Epithelial cell of esophagus (primary cell): ENCODE results near the gene EPHB4.

ENCODE experiments used
- DNase-seq: peaks from one replicate; pipeline ENCODE4 v3.0.0; 2010; ENCODE audit warnings: low read depth
- H3K4me3 ChIP-seq: 2 replicates; pipeline ENCODE4 v1.5.1; 2011; ENCODE audit warnings: mild to moderate bottlenecking, low read length, control low read depth
- TF ChIP-seq, protein P1 (sequence below): IDR thresholded peaks from 2 replicates; pipeline ENCODE4 v1.5.1; 2011; ENCODE audit warnings: low read depth, mild to moderate bottlenecking, low read length, control low read depth, inconsistent platforms; ENCODE audit not compliant: insufficient read depth; ENCODE audit errors: missing control alignments

EPHB4 gene

GRCh38 chr7:100827330-100828226, at the start of gene EPHB4:
Gene EPHB4 (minus strand): TSS chr7:100827523. CDS start chr7:100827030, 493 bp downstream.
- TF ChIP-seq, protein P1, sequence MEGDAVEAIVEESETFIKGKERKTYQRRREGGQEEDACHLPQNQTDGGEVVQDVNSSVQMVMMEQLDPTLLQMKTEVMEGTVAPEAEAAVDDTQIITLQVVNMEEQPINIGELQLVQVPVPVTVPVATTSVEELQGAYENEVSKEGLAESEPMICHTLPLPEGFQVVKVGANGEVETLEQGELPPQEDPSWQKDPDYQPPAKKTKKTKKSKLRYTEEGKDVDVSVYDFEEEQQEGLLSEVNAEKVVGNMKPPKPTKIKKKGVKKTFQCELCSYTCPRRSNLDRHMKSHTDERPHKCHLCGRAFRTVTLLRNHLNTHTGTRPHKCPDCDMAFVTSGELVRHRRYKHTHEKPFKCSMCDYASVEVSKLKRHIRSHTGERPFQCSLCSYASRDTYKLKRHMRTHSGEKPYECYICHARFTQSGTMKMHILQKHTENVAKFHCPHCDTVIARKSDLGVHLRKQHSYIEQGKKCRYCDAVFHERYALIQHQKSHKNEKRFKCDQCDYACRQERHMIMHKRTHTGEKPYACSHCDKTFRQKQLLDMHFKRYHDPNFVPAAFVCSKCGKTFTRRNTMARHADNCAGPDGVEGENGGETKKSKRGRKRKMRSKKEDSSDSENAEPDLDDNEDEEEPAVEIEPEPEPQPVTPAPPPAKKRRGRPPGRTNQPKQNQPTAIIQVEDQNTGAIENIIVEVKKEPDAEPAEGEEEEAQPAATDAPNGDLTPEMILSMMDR, result peak; percentile 6
- H3K4me3 ChIP-seq, result peak within 1 kb of the TSS; percentile 59
- DNase-seq, result peak; percentile 83

- TF ChIP-seq, protein P1, result no peak
- DNase-seq, result peak; percentile 28
- H3K4me3 ChIP-seq, result peak overlapping the region; percentile 89
Observed at GRCh38 chr7:100875356-100875751, 48.0 kb upstream of the EPHB4 start.

DNA sequence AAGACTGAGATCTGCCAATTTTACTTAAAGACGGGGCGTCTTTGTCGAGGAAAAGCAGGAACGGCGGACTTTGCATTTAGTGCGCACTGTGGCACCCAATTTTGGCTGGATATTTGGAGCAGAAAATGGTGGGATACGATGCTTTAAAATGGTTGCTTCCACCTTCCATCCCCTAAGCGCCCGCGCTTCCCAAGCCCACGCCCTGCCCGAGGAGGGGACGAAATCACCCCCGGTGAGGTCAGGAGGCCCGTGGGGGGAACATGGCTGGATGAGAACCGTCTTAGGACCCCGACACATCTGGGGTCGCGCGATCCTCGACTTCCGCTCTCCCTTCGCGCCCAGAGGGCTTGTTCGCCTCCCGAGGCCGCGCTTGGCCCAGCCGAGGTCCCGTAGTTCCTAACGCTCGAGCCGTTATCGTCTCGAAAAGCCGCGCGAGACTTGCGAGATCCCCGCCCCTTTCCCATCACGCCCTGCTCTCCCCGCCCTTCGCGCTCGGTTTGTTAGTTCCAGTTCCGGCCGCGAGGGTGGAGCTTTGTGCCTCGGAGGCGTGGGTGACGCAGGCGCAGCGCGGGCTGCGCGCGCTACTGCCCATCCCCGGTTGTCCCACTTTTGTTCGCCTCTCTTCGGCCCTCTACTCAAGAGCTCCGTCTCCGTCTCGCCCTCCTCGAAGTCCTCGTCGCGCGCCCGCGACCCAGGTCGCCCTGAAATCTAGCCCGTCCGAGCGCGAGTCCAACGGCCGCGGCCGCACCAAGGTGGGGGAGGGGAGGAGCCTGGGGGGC, 47.4 kb upstream of the EPHB4 start, which contains the start of gene SRRT:
Gene SRRT (plus strand): TSS at position 527 of the 779 bp plus-strand sequence. CDS start 488 bp downstream, outside the sequence.
- peak; percentile 98 for DNase-seq
- TF ChIP-seq, protein P1, result peak; percentile 44
- peak within 1 kb of the TSS; percentile 89 for H3K4me3 ChIP-seq

GRCh38 chr7:100874300-100874576, 46.9 kb upstream of the EPHB4 start:
- no peak for DNase-seq
- TF ChIP-seq, protein P1, result no peak
- H3K4me3 ChIP-seq, result peak overlapping the region; percentile 89

GRCh38 chr7:100873599-100874299, 46.4 kb upstream of the EPHB4 start:
- H3K4me3 ChIP-seq, result peak overlapping the region; percentile 89
- TF ChIP-seq, protein P1, result no peak
- no peak for DNase-seq

DNA sequence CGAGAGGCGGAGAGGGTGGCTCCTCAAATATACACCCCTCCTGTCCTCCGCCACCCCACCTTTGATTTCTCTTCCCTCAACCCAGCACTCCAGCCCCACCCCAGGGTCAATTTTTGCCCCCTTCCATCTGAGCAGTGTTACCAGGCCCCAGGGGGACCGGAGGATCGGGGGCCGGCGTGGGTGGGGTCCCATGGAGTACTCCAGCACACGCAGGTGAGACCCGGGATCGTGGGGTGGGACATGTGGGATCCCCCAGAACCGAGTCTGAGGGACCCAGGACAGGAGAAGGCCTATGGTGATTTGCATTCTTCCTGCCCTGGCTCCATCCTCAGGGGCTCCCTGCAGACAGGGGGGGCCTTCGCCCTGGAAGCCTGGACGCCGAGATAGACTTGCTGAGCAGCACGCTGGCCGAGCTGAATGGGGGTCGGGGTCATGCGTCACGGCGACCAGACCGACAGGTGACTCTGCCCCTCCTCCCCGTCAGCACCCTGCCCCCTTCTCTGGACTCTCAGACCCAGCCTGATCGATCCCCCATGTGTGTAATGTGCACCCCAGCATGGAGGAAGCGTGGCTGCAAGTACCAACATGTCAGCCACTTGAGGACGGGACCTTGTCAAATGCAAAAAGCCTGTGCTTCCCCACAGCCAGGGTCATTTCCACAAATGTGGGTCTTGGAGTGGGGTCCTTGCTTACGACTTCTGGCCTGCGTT, 40.6 kb upstream of the EPHB4 start:
- H3K4me3 ChIP-seq, result peak overlapping the region; percentile 81
- peak; percentile 54 for DNase-seq
- TF ChIP-seq, protein P1, result no peak
